Measurements from ENCODE around the gene ANTXR1. TPM values are rescaled to one million over a fixed set of nuclear protein-coding genes. Genes with fewer than 3 reads are reported as not detected.
A peak's percentile ranks its signal among the peaks of the same experiment; 100 is the strongest.

ANTXR1 gene
- total RNA-seq, 2 donors from 2014 or later = 48.3 to 54.5 TPM

DNA sequence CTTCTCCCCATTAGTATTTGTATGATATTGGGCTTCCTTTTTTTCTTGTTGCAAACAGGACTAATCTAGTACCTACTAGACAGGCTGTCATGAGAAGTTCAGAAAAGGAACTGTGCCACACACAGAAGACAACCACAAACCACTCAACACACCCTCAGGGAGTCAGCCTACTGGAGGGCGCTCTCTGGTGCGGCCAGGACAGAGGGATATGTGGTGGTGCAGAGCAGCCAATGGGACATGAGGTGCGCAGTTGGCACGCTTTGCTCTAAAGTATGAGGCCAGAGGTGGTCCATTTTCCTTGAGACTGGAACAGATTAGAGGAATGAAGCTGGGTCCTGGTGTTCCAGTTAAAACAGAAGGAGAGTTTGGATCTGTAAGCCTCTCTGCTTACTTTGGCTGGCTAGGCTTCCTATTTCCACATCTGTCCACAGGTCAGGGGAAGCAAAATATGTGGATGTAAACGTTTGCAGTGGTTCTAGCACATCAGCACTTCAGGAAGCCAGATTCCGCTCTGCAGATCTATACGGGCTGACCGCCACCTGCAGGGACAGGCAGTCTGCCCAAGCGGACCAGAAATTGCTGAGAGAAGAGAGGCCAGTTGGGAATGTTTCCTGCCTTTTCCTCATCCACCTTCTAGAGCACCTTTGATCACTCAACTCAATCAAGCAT lies 260.0 kb downstream of the ANTXR1 start:
- 83 to 90% methylated on average over 6 to 9 of the region's 9 CpGs for WGBS, 2 experiments (ENCODE audit: insufficient coverage in 1 of 2, insufficient read length in 1 of 2)
- TF ChIP-seq, protein P1, sequence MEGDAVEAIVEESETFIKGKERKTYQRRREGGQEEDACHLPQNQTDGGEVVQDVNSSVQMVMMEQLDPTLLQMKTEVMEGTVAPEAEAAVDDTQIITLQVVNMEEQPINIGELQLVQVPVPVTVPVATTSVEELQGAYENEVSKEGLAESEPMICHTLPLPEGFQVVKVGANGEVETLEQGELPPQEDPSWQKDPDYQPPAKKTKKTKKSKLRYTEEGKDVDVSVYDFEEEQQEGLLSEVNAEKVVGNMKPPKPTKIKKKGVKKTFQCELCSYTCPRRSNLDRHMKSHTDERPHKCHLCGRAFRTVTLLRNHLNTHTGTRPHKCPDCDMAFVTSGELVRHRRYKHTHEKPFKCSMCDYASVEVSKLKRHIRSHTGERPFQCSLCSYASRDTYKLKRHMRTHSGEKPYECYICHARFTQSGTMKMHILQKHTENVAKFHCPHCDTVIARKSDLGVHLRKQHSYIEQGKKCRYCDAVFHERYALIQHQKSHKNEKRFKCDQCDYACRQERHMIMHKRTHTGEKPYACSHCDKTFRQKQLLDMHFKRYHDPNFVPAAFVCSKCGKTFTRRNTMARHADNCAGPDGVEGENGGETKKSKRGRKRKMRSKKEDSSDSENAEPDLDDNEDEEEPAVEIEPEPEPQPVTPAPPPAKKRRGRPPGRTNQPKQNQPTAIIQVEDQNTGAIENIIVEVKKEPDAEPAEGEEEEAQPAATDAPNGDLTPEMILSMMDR (conservative IDR thresholded peaks at IDR 0.05) = peak; percentile 34
- H3K27ac Mint-ChIP-seq = no peak overlapping the region

DNA sequence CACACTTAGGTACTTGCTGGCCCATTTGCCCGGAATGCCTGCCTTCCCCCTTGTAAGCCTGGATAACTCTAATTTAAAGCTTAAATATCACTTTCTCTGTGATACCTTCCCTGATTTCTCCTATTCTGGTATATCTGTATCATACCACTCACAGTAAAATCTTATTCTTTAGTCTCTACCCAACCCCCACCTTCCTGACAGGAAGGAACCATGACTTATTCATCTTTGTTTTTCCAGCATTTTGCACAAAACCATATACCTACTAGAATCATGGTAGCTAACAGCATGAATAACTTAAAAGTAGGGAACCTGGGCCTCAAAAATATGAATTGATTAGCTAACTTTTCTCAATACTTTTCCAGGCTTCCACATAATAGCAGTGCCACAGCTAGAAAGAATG lies 262.5 kb downstream of the ANTXR1 start:
- Mint-ChIP-seq H3K27me3 (ENCODE audit: insufficient read depth) (no peaks in the 10 kb centered on the region), H3K27ac (no peak overlapping the region), H3K4me1 (no peaks in the 10 kb centered on the region), H3K4me3 (no peak overlapping the region), H3K36me3 (ENCODE audit: low read depth) (no peaks in the 10 kb centered on the region), H3K9me3 (no peaks in the 10 kb centered on the region)
- H3K9ac ChIP-seq (ENCODE audit: extremely low read depth, low read length, poor library complexity, severe bottlenecking) = no peak overlapping the region
- no peak overlapping the region for H3K4me3 ChIP-seq (ENCODE audit: low read length)
- no peaks in the 10 kb centered on the region for H3K27me3 ChIP-seq (ENCODE audit: control insufficient read depth, insufficient read depth, low read length, poor library complexity, severe bottlenecking)
- no peaks in the 10 kb centered on the region for H3K36me3 ChIP-seq (ENCODE audit: control insufficient read depth, insufficient read depth, low read length)
- no peak overlapping the region for H3K27ac ChIP-seq (ENCODE audit: low read depth, low read length)
- no peaks in the 10 kb centered on the region for H3K4me1 ChIP-seq (ENCODE audit: control insufficient read depth, insufficient read depth, low read length)
- TF ChIP-seq, protein P1 (conservative IDR thresholded peaks at IDR 0.05) = no peak
- WGBS, 2 experiments (ENCODE audit: insufficient coverage in 1 of 2, insufficient read length in 1 of 2) = 94 to 100% methylated on average over 1 of the region's 1 CpG
- H3K9me3 ChIP-seq (ENCODE audit: control insufficient read depth, low read length) = no peaks in the 10 kb centered on the region
- no peak for DNase-seq

More for the DNA sequence above, 260.0 kb downstream of the ANTXR1 start:
- no peaks in the 10 kb centered on the region for H3K4me1 Mint-ChIP-seq
- H3K9me3 Mint-ChIP-seq = no peaks in the 10 kb centered on the region
- no peaks in the 10 kb centered on the region for H3K36me3 Mint-ChIP-seq (ENCODE audit: low read depth)
- Histone ChIP-seq H3K36me3 (ENCODE audit: control insufficient read depth, insufficient read depth, low read length) (no peaks in the 10 kb centered on the region), H3K27ac (ENCODE audit: low read depth, low read length) (no peak overlapping the region), H3K9me3 (ENCODE audit: control insufficient read depth, low read length) (no peaks in the 10 kb centered on the region), H3K27me3 (ENCODE audit: control insufficient read depth, insufficient read depth, low read length, poor library complexity, severe bottlenecking) (no peaks in the 10 kb centered on the region), H3K4me1 (ENCODE audit: control insufficient read depth, insufficient read depth, low read length) (no peaks in the 10 kb centered on the region), H3K9ac (ENCODE audit: extremely low read depth, low read length, poor library complexity, severe bottlenecking) (no peak overlapping the region), H3K4me3 (ENCODE audit: low read length) (no peak overlapping the region)
- DNase-seq = no peak
- no peaks in the 10 kb centered on the region for H3K27me3 Mint-ChIP-seq (ENCODE audit: insufficient read depth)
- no peak overlapping the region for H3K4me3 Mint-ChIP-seq

DNA sequence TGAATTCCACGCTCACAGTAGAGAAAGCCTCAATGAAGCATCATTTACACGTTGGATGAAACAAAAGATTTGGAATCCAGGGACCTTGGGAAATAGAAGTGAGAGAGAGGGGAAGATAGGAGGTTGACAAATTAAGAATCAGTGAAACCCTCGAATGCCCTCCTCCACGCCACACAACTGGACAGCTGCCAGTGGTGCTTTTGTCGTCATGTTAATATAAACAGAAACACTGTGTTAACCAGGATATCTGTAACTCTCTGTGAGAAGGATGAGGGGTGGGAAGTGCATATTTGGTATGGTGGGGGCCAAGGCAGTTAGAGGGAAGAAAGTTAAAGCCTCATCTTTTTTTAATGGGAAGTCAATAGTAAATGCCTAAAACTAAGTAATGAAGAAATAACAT lies 265.4 kb downstream of the ANTXR1 start:
- no peaks in the 10 kb centered on the region for H3K27me3 ChIP-seq (ENCODE audit: control insufficient read depth, insufficient read depth, low read length, poor library complexity, severe bottlenecking)
- no peaks in the 10 kb centered on the region for H3K9me3 ChIP-seq (ENCODE audit: control insufficient read depth, low read length)
- Mint-ChIP-seq H3K27me3 (ENCODE audit: insufficient read depth) (no peaks in the 10 kb centered on the region), H3K4me1 (no peaks in the 10 kb centered on the region), H3K36me3 (ENCODE audit: low read depth) (no peaks in the 10 kb centered on the region), H3K4me3 (no peak overlapping the region), H3K9me3 (no peaks in the 10 kb centered on the region), H3K27ac (no peak overlapping the region)
- H3K4me1 ChIP-seq (ENCODE audit: control insufficient read depth, insufficient read depth, low read length) = no peaks in the 10 kb centered on the region
- no peak overlapping the region for H3K4me3 ChIP-seq (ENCODE audit: low read length)
- TF ChIP-seq, protein P1 (conservative IDR thresholded peaks at IDR 0.05) = no peak
- no peak overlapping the region for H3K9ac ChIP-seq (ENCODE audit: extremely low read depth, low read length, poor library complexity, severe bottlenecking)
- DNase-seq = no peak
- WGBS, 2 experiments (ENCODE audit: insufficient coverage in 1 of 2, insufficient read length in 1 of 2) = 90 to 97% methylated on average over 4 to 5 of the region's 5 CpGs
- no peaks in the 10 kb centered on the region for H3K36me3 ChIP-seq (ENCODE audit: control insufficient read depth, insufficient read depth, low read length)
- no peak overlapping the region for H3K27ac ChIP-seq (ENCODE audit: low read depth, low read length)
